ENCODE measurements around the gene EPS15.
"Not testable (repeated sequence)": the region's sequence is repeated elsewhere in the genome, so short reads cannot be mapped to it uniquely, and the experiment has no call there.

EPS15 gene

DNA sequence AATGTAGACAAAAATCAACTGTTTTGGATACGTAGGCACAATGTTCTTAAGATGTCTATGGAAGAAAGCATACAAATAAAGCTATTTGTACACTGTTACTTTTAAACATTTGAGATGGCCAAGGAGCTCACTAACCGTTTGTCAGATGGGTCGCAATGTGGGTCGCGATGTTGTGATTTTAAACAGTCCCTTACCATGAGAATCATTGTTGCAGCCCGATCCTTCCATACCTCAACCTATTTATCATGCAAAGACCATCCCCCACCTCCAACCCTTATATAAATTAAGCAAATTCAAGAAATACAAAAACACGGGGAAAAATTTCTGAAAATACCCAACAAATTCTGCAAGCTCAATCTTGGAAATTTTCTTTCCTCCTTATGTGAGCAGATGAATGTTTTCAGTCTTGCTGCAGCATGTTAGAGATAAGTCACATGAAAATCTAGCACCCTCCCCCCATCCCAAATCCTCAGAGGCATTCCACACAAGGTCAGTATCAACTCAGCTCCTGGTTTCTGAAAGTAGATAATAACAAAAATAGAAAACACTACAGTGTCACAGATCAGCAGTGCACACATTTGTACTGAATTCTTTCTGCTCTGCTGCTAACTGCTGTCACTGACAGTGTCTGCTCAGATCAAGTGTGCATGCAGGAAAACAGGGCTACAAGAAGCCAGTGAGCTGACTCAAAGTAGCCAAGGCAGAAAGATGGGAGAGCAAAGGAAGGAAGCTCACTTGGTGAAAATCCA lies 95.8 kb downstream of the EPS15 start:
- FAIRE-seq, result no peak

DNA sequence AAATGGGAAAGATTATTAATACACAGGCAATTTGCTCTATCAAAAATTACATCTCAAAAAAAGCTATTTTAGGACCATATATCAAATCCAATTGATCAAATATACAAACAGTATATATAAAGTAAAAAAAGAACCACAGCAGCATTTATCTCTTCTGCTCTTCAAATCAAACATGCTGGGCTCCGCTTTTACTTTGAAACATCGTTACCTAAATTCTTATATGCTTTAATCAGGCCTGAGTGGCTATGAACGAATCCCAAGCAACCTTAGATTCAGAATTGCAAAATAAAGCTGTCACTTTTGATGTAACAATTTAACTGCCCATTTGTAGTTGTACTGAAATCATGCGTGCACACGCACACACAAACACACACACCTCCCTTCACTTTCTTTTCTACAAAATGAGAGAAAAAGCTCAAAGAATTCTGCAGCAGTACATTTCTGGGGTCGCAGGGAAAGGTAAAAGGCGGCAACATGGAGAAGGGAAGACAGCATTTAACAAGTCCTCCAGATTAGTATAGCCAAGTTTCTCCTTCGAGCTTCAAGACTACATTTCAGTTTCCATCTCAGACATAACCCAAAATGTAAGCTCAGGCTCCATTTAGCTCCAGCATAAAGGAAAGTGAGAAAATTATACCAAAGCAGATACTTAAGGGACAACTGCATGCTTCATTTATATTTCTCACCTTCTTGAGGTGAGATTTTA lies 96.5 kb downstream of the EPS15 start:
- no peak for FAIRE-seq

DNA sequence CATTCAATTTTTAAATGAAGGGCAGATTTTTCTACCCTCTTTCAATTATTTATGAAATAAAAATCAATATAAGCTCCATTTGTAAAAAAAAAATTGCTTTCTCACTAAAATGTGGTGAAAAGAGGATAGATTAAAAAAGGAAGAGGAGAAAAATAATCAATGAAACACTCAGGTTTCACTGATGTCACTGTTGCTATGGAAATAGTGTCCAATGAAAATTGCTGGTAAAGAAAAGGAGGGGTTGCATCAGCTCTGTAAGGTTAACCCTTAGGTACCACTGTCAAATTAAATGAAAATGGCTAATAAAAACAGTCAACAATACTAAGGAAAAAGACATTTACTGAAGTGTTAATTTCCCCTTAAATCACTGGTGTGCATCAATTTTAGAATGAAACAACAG lies 97.1 kb downstream of the EPS15 start:
- peak; percentile 100 for FAIRE-seq

DNA sequence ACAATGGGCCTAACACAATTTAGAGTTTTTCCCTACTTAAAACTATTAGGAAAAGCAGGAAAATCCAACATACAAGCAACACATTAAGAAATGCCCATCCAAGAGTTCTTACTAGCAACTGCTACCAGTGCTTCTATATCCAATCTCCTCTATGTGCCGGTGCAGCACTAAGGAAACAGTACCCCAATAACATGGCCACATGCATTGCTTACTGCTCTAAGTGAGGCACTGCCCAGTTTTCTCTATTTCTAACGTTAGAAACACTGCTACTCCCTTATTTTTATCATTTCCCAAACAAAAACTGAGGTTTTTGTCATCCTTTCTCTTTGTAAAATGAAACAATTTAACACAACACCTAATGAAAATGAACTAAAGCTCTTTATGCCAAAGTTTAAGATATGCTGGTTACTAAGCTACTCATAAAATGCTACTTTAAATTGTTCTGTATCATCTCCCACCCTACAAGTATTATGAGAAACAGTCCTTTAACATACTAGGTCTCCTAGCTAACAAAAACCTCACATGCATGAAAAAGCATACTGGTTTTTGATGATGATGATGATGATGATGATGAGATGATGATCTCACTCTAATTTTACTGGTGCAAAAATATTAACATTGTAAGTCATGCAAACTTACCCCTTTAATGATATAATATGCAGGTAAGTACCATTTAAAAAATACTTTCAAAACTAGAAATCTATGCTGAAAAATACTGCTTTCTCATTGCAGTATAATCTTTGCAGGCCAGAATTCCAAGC lies 98.0 kb downstream of the EPS15 start:
- FAIRE-seq, result no peak

DNA sequence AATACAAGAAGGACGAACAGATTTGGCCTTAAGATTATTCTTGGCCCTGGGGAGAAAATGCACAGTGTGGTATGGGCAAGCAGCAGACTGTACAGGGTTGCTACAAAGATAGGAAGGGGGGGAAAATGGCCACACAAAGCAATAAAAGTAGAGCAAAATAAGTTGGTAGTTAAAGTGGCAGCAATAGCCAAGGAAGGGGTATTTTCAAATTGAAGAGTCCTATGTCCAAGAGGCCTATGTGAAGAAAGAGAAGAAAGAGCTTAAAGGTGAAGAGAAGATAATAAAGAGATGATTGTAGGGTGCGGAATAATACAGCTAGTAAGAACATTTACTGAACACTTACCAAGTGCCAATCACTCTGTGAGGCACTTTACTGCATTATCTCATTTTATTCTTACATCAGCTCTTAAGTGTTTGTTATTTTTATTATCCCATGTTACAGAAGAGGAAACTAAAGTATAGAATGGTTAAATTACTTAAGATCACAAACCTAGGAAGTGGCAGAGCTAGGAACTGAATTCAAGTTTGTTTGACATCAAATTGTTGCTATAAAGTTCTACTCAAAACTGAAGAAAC lies 100.6 kb downstream of the EPS15 start:
- no peak for FAIRE-seq

DNA sequence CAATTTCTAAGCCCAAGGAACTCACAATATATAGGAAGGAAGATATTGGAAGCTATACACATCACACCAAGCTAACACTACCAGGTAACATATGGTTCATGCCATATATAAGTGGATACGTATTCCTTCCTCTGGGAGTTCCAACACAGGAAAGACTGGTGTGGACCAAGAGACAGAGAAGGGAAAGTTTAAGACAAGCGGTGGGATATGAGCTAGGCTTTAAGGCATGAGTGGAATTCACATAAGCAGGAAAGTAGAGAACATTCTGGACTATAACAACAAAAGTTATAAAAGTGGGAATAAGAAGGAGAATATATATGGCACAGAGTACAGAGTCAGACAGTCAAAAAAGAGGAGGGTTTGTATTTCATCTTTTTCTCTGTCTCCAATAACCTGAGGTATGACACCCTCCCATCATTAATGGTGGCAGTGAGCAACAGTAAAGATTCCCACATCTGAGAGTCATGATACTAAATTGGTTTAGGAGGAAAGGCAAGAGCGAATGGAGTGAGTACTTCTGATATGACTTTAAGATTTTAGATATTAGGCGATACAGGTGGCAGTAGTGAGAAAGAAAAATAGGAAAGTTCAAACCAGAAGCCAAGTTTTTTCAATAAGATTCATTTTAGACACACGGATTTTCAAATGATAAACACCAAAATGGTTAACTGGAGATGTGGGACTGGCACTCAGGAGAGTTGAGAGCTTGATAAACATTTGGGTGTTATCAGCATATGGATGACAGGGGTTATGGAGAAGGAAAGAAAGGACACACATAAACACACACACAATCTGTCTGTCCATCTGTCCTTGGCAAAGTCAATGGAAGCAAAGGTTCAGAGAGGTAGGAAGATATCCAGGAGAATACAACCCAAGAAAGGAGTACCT lies 101.3 kb downstream of the EPS15 start:
- no peak for FAIRE-seq

DNA sequence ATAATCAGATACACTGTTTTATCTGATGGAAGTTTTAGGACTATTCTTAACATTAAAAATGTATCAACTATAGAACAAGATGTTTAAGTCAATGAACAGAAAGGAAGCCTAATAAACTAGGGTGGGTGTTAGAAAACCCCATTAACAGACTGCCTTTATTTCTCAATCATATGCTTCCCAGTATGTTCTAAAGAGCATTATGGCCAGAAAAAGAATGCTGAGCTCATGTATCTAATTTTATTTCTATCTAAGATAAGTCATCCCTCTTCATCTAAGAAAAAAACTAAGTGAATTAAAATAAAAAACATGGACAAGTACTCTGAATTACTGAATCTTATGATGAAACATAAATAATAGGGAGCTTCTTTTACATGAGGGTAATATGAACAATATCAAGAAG lies 102.2 kb downstream of the EPS15 start:
- no peak for FAIRE-seq

DNA sequence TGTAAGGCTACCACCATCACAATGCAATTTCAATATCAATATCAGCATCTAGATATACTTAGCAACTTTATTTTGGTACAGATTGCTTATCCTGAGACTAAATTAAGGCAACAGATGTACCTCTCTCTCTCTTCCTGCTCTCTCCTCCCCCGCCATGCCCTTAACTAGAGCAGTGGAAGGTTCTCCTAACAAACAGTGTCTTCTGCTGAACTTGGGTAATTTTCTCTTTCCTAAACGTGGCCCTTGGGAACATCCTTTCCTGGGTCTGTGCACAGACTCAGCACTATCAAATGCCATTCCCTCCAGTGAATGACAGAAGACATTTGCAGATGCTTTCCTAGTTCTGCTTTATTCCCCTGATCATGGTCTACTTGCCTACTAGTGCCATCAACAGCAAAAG lies 103.1 kb downstream of the EPS15 start:
- FAIRE-seq, result no peak

DNA sequence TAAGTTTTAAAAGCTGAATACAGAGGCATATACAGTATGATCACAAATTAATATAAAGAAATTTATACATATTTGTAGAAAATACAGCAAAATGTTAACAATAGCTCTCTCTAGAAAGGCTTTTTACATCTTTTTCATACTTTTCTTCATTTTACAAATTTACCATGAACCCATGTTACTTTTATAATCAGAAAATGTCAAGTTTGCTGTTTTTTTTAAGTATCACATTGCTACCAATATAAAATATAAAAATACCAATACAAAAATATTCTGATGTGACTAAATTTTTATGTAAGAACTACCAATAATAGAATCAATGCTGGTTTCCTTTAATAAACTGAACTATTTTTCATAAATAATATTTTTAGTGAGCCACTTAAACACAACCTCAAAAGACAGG lies 104.3 kb downstream of the EPS15 start:
- FAIRE-seq, result no peak

DNA sequence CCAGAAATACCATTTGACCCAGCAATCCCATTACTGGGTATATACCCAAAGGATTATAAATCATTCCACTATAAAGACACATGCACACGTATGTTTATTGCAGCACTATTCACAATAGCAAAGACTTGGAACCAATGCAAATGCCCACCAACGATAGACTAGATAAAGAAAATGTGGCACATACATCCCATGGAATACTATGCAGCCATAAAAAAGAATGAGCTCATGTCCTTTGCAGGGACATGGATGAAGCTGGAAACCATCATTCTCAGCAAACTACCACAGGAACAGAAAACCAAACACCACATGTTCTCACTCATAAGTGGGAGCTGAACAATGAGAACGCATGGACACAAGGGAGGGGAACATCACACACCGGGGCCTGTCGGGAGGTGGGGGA lies 107.2 kb downstream of the EPS15 start:
- not testable (repeated sequence) for FAIRE-seq

DNA sequence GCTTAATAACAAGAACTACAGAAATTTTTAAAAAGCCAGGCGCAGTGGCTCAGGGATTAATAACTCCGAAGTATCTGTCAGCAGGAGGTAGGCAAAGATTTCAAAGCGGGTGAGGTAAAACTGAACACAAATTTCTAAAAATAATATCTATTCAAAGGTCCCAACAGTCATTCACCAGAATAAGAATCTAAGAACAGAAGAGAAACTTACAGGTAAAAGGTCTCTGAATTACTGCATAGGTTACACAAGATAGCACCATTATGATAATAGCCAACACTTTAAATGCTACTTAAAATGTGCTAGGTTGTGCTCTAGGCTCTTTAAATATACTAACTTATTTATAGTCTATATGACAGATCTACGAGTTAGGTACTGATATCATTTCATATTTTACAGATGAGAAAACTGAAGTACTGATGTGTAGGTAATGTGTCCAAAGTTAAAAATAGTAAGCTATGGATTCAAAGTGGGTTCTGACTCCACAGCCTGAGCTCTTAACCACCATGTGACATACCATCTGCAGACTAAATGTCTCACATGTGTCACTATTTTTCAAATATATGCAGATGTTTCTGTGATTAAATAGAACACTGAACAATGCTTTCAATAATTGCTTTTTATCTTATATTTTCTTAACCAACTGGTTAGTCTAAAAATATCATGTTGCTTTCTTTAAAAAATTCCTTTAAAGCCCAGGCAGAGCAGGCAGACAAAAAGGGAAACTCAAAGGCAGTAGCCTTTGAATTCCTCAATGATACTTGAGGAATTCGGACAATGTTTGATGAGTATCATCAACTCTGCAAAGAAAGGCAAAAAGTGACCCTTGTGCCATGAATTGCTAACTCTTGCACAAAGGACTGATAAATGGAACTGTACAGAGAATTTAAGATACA lies 108.3 kb downstream of the EPS15 start:
- peak; percentile 56 for FAIRE-seq

DNA sequence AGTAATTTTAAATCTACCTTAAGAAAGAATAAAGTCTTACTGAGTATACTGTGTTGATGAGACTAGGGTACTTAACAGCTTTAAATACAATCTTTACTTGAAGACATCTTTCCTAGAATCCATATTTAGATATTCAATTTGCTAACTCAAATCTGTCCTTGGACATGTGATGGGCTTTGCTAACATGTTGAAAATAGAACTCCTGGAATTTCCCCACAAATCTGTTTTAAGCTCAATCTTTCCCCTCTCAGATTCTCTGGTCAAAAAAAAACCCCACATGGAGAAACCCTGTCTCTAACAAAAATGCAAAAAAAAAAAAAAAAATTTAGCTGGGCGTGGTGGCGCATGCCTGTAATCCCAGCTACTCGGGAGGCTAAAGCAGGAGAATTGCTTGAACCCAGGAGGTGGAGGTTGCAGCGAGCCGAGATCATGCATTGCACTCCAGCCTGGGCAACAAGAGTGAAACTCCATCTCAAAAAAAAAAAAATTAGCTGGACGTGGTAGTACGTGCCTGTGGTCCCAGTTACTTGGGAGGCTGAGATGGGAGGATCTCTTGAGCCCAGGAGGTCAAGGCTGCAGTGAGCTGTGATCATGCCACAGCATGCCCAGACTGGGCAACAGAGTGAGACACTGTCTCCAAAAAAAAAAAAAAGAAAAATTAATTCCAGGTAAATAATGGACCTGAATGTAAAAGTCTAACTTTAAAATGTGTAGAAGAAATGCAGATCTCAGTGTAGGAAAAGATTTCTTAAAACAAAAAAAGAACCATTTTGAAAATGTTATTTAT lies 109.1 kb downstream of the EPS15 start:
- FAIRE-seq, result not testable (repeated sequence)

DNA sequence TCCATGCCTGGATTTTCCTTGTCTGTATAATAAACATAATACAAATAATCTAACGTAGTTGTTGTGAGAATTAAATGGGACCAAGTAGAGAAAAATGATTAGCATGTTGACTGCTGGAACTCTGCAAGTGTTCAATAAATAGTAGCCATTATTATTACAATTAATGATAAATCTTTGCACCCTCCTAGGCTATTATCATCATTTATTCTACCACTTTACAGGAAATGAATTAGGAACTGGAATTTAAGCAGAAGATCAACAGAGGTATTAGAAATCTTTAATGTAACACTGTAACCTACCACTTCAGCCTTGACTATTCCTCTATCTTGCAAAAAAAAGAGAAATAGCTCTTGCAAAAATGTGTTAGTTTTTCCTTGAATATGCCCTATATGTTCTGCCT lies 126.8 kb downstream of the EPS15 start:
- FAIRE-seq, result no peak

DNA sequence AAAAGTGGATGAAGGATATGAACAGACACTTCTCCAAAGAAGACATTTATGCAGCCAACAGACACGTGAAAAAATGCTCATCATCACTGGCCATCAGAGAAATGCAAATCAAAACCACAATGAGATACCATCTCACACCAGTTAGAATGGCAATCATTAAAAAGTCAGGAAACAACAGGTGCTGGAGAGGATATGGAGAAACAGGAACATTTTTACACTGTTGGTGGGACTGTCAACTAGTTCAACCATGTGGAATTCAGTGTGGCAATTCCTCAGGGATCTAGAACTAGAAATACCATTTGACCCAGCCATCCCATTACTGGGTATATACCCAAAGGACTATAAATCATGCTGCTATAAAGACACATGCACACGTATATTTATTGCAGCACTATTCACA lies 128.4 kb downstream of the EPS15 start:
- not testable (repeated sequence) for FAIRE-seq

DNA sequence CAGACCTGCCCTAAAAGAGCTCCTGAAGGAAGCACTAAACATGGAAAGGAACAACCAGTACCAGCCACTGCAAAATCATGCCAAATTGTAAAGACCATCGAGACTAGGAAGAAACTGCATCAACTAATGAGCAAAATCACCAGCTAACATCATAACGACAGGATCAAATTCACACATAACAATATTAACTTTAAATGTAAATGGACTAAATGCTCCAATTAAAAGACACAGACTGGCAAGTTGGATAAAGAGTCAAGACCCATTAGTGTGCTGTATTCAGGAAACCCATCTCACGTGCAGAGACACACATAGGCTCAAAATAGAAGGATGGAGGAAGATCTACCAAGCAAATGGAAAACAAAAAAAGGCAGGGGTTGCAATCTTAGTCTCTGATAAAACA lies 131.8 kb downstream of the EPS15 start:
- FAIRE-seq, result not testable (repeated sequence)

DNA sequence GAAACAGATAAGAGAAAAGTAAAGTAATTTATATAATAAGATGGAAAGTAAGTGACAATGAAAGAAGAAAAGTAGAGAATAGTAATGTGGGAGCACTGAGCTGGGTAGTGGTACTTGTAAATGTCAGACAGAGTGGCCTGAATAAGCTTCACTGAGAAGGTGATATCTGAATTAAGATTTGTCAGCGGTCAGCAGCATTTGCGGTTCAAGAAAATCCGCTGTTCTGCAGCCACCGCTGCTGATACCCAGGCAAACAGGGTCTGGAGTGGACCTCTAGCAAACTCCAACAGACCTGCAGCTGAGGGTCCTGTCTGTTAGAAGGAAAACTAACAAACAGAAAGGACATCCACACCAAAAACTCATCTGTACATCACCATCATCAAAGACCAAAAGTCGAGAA lies 132.8 kb downstream of the EPS15 start:
- not testable (repeated sequence) for FAIRE-seq

DNA sequence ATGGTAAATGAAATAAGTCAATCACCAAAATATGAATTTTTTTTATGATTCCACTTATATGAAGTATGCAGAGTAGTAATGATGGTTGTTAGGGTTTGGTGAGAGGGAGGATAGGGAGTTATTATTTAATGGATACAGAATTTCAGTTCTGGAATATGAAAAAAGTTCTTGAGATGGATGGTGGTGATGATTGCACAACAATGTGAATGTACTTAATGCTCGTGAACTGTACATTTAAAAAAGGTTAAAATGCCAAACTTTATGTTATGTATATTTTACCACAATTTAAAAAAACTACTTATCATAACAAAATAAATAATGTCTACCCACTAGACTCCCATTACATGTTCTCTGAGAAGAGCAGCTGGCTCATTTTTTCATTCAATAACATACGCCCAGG lies 133.3 kb downstream of the EPS15 start:
- FAIRE-seq, result no peak

DNA sequence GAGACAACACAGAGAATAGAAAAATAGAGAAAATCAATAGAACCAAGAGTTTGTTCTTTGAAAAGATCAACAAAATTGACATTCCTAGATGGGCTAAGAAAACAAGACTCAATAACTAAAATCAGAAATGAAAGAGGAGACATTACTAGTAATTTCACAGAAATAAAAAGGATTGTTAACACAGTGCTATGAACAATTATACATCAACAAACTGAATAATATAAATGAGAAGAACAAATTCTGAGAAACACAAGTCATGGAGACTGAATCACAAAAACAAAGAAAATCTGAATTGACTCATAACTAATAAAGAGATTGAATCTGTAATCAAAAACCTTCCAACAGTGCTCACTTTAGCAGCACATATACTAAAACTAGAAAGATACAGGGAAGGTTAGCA lies 137.1 kb downstream of the EPS15 start:
- peak; percentile 5 for FAIRE-seq

DNA sequence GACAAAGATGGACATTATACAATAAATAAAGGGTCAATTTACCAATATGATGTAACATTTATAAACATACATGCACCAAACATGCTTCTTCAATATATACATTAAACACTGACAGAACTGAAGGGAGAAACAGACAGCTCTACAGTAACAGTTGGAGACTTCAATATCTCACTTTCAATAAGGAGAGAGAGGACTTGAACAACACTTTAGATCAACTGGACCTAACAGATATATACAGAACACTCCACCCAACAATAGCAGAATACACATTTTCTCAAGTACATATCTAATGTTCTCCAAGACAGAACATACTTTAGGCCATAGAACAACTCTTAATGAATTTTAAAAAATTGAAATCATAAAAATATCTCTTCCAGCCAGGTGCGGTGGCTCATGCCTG lies 138.1 kb downstream of the EPS15 start:
- no peak for FAIRE-seq

DNA sequence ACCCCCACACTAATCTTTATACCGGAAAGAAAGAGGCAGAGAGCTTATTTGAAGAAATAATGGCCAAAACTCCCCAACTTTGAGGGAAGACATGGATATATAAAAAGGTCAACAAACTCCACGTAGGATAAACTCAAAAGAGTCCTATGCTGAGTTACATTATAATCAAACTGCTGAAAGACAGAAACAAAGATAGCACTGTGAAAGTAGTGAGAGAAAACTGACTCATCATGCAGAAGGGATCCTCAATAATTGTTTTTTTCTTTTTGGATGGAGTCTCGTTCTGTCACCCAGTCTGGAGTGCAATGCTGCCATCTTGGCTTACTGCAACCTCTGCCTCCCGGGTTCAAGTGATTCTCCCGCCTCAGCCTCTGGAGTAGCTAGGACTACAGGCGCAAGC lies 140.2 kb downstream of the EPS15 start:
- FAIRE-seq, result no peak

DNA sequence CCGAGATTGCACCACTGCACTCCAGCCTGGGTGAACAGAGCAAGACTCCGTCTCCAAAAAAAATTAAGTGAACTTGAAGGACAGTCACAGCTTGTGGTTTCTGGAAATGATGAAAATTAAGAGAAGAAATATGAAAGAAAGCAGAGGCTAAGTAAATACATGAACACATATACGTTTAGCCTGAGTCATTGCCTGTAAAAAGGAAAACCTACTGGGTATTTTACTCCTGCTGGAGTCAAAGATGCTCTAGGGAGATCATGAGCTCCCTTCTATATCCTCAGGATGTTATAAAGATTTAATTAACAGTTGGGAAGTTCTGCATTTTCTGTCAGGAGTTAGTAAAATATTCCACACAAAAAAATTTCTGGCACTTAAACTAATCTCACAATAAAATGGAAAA lies 145.2 kb downstream of the EPS15 start:
- FAIRE-seq, result no peak
